ENCODE measurements around the gene WRNIP1. TPM values are rescaled to one million over a fixed set of nuclear protein-coding genes. Genes with fewer than 3 reads are reported as not detected.

The WRNIP1 gene
- total RNA-seq, 1 experiment from 2014 or later, result 63.4 TPM

DNA sequence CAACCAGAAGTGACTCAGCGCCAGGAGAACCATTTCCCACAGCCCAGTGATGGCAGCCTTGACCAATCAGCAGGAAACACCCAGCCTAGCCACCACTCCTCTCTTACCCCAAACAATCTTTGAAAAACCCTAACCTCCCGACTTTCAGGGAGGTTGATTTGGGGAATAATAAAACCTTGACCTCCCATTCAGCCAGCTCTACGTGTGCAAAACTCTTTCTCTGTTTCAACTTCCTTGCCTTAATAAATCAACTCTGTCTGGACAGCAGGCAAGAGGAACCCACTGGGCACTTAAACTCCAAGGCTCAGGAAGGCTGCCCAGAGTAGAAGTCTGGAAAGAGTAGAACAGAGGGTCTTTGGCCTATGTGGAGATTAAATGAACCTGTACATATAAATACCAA lies 41.5 kb downstream of the WRNIP1 start:
- DNase-seq (ENCODE audit: low spot score), result no peak

- peak; percentile 1 for DNase-seq (ENCODE audit: low spot score)
Observed at GRCh38 chr6:2807342-2808090, 42.3 kb downstream of the WRNIP1 start.

DNA sequence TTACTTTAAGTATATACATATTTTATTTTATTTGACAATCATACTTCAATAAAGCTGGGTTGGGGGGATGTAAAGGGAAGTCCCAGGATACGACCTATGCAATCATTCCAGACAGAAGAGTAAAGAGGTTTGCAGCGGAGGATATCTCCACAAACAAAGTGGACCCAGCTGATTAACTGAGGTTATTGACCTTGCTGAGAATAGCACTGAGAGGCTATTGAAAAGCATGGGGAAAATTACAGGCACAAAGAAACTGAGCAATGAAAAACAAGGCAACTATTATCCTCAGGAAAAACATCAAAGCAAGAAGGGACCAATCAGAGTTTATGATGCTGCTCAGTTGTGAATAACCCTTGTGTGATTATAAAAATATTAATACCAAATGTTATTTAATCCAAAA lies 43.8 kb downstream of the WRNIP1 start:
- DNase-seq (ENCODE audit: low spot score), result no peak

DNA sequence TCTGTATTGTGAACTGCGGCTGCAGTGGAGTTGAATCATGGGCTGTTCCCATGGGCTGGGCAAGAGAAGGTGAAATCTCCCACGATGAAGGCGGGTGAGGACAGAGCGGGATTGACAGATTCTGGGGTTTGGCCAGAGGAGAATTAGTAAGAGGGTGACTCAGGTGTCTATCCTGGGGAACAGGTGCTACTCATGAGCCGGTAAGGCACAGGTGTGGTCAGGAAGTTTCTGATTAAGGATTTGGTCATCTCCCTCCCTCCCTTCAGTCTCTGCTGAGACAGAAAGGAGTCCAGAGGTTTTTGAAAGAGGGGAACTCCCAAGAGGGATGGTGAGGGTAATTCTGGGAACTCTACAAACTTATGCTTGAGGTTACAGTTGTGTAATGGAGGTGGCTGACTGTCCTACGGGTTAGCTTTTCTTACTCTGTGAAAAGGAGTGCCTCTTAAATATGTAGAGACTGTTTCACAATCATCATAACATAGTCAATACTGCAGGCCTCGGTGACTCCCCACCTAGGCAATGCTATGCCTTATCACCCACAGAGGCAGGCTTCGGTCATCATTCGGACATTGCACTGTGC lies 45.0 kb downstream of the WRNIP1 start:
- no peak for DNase-seq (ENCODE audit: low spot score)

GRCh38 chr6:2812695-2813094 lies 47.5 kb downstream of the WRNIP1 start:
- DNase-seq (ENCODE audit: low spot score), result no peak

GRCh38 chr6:2816158-2816557 lies 51.0 kb downstream of the WRNIP1 start:
- DNase-seq (ENCODE audit: low spot score), result no peak

DNA sequence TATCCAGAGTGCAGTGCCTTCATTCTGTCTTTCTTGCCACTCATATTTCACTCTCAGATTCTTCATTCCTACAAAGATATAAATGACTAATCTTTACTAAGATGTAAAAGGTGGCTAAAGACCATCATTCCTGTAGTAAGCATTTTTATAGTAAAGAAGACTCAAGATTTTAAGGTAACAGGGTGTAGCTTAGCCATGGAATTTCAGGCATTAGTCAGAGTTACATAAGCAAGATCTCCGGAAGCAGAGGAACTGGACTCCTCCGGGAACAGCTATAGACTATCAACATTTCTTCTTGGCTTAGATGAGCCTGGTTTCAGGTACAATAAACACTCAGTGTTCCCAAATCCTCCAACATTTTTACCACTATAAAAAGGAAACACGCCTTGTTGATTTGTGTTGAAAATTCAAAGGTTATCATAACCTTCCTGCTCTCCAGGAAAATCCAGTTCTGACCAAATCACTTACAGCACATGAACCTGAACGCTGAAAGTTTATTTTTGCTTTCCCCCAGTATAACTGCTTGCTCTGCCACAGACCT lies 52.8 kb downstream of the WRNIP1 start:
- peak; percentile 42 for DNase-seq (ENCODE audit: low spot score)

DNA sequence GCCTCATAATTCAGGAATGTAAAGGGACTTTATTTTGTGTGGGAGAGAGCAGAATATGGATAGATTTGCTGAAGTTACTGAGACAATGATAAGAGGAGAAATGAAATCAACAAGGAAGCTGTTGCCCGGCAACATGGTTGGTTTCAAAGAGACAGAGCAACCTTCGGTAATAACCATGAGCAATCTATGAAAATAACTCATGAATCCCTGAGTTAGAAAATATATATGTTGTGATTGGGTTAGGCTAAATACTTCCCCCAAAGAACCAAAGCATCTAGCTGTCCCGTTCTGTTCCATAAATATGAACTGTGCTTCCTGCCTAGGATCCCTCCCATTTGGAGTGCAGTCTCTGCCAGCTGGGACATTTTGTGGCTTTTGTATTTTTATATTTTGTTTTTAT lies 53.4 kb downstream of the WRNIP1 start:
- DNase-seq (ENCODE audit: low spot score), result no peak

GRCh38 chr6:2819115-2819514 lies 53.9 kb downstream of the WRNIP1 start:
- no peak for DNase-seq (ENCODE audit: low spot score)

GRCh38 chr6:2819978-2820377 lies 54.8 kb downstream of the WRNIP1 start:
- no peak for DNase-seq (ENCODE audit: low spot score)

DNA sequence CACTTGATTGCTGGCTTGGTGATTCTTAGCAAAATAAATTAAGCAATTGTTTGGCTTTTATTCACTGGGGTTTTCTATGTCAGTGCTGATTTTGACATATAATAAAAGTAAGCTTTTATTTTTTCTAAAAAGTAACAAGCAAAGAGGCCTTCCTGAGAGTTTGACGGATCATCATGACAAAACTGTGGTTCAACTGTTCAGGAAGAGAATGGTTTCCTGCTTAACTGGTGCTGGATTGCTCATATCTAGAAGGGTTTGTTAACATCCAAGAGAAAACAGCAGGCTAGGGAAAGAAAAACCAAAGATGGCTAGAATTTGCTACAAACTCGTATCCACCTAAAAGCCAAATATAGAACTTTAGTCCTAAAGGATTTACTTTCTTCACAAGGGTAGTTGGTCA lies 55.2 kb downstream of the WRNIP1 start:
- no peak for DNase-seq (ENCODE audit: low spot score)

DNA sequence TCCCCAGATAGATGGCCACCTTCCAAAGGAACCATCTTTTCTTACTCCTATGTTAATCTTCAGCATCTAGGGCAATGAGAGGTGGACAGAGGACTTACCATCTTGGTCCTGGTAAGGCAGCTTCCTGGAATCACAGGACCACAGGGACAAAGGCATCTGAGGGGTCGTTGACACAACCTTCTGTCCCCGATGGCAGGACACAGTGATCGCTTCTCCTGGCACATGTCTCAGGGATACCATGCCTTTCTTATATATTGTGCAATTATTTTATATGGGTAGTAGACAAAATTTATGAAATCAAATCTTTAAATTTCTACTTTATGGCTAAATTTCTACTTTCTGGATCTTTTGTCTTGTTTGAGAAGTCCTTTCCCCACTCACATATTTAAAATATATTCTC lies 56.4 kb downstream of the WRNIP1 start:
- DNase-seq (ENCODE audit: low spot score), result no peak

- DNase-seq (ENCODE audit: low spot score), result no peak
Observed at GRCh38 chr6:2823104-2823850, 58.1 kb downstream of the WRNIP1 start.

- DNase-seq (ENCODE audit: low spot score), result no peak
Observed at GRCh38 chr6:2826131-2826530, 60.9 kb downstream of the WRNIP1 start.

GRCh38 chr6:2827142-2827541 lies 61.9 kb downstream of the WRNIP1 start:
- DNase-seq (ENCODE audit: low spot score), result no peak

DNA sequence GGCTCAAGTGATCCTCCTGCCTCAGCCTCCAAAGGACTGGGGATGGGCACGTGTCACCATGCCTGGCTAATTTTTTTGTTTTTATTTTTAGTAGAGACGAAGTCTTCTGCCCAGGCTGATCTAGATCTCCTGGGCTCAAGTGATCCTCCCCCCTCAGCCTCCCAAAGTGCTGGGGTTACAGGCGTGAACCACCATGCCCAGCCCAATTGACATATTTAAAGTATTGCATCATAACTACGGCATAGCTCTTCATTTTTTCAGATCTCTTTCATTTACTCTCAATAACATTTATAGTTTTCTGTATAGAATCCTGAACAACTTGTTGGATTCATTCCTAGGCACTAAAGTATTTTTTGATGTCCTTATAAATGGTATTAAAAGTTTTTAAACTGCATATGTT lies 63.4 kb downstream of the WRNIP1 start:
- no peak for DNase-seq (ENCODE audit: low spot score)

DNA sequence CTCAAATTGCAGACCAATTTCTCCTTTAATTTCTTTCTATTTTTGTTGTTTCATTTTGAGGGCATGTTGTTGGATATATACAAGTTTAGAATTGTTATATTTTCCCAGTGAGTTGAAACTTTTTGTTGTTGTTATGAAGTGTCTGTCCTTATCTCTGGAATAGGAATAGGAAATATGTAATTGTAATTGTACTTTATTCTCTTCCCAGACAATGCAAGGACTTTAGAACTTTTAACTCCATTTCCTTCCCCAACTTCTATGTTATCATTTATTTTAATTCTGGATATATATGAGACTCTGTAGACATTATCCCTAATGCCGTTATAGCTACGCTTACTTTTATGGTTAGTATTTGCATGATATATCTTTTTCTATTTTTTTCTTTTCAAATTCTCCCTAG lies 64.1 kb downstream of the WRNIP1 start:
- no peak for DNase-seq (ENCODE audit: low spot score)

- no peak for DNase-seq (ENCODE audit: low spot score)
Observed at GRCh38 chr6:2830183-2830582, 65.0 kb downstream of the WRNIP1 start.

GRCh38 chr6:2831392-2831791 lies 66.2 kb downstream of the WRNIP1 start:
- DNase-seq (ENCODE audit: low spot score), result no peak

- no peak for DNase-seq (ENCODE audit: low spot score)
Observed at GRCh38 chr6:2834262-2834661, 69.1 kb downstream of the WRNIP1 start.

Measured in H4 (cell line).